HG02588 (cell line): ENCODE results near the gene LDLRAD4.

Experiments
- ATAC-seq: cut with Tn5 transposase; IDR thresholded peaks from one replicate; pipeline ENCODE4 v1.9.1; 2021; ENCODE audit warnings: mild to moderate bottlenecking, moderate library complexity; ENCODE audit not compliant: unreplicated experiment

The LDLRAD4 gene

GRCh38 chr18:13302457-13303225 lies 84.1 kb downstream of the LDLRAD4 start:
- no peak for ATAC-seq

GRCh38 chr18:13303756-13304364 lies 85.3 kb downstream of the LDLRAD4 start:
- no peak for ATAC-seq

GRCh38 chr18:13305301-13305700 lies 86.7 kb downstream of the LDLRAD4 start:
- no peak for ATAC-seq

- ATAC-seq, result no peak
Measured at GRCh38 chr18:13306583-13306982, 88.0 kb downstream of the LDLRAD4 start.

- no peak for ATAC-seq
Measured at GRCh38 chr18:13308369-13308768, 89.8 kb downstream of the LDLRAD4 start.

GRCh38 chr18:13309031-13309747 lies 90.6 kb downstream of the LDLRAD4 start:
- no peak for ATAC-seq

GRCh38 chr18:13309748-13310670 lies 91.4 kb downstream of the LDLRAD4 start:
- ATAC-seq, result no peak

- ATAC-seq, result no peak
Measured at GRCh38 chr18:13311193-13311592, 92.6 kb downstream of the LDLRAD4 start.

GRCh38 chr18:13312515-13312914 lies 94.0 kb downstream of the LDLRAD4 start:
- ATAC-seq, result no peak

- no peak for ATAC-seq
Measured at GRCh38 chr18:13313006-13313686, 94.6 kb downstream of the LDLRAD4 start.

GRCh38 chr18:13315000-13315399 lies 96.4 kb downstream of the LDLRAD4 start:
- no peak for ATAC-seq

GRCh38 chr18:13316063-13316462 lies 97.5 kb downstream of the LDLRAD4 start:
- no peak for ATAC-seq

- ATAC-seq, result no peak
Measured at GRCh38 chr18:13317801-13318200, 99.2 kb downstream of the LDLRAD4 start.

- ATAC-seq, result no peak
Measured at GRCh38 chr18:13318731-13319501, 100.4 kb downstream of the LDLRAD4 start.

- ATAC-seq, result no peak
Measured at GRCh38 chr18:13319629-13320028, 101.1 kb downstream of the LDLRAD4 start.

GRCh38 chr18:13320096-13320495 lies 101.5 kb downstream of the LDLRAD4 start:
- no peak for ATAC-seq

GRCh38 chr18:13320891-13321425 lies 102.4 kb downstream of the LDLRAD4 start:
- ATAC-seq, result no peak

- ATAC-seq, result no peak
Measured at GRCh38 chr18:13321923-13322322, 103.4 kb downstream of the LDLRAD4 start.

GRCh38 chr18:13323186-13323585 lies 104.6 kb downstream of the LDLRAD4 start:
- ATAC-seq, result no peak
